WTC11 (cell line): ENCODE results near the gene PCDHGA4.

Source experiments
- ATF1 ChIP-seq: sonication (generic); formaldehyde crosslinking; IDR thresholded peaks from 2 replicates; pipeline ENCODE4 v1.8.1; 2023; ENCODE audit warnings: mild to moderate bottlenecking, moderate library complexity, missing genetic modification reagents
- CBFB ChIP-seq: sonication (generic); formaldehyde crosslinking; IDR thresholded peaks from 2 replicates; pipeline ENCODE4 v1.8.1; 2022; ENCODE audit warnings: mild to moderate bottlenecking, low read depth, missing genetic modification reagents
- HMGXB4 ChIP-seq: sonication (generic); formaldehyde crosslinking; IDR thresholded peaks from 2 replicates; pipeline ENCODE4 v1.8.1; 2023; ENCODE audit warnings: mild to moderate bottlenecking, moderate library complexity, missing genetic modification reagents
- NFATC4 ChIP-seq: fragments of 250-450 bp; sonication (Bioruptor Pico); IDR thresholded peaks from 2 replicates; pipeline ENCODE4 v1.9.0; 2021; ENCODE audit warnings: mild to moderate bottlenecking
- TF ChIP-seq, protein P1 (sequence below): fragments of 200-600 bp; IDR thresholded peaks from 2 replicates; pipeline ENCODE4 v1.8.0; 2022; ENCODE audit warnings: antibody characterized with exemption
- TF ChIP-seq, protein P2 (sequence below): fragments of 250-450 bp; sonication (Bioruptor Pico); IDR thresholded peaks from 2 replicates; pipeline ENCODE4 v1.9.0; 2021; ENCODE audit warnings: moderate library complexity, mild to moderate bottlenecking, inconsistent platforms, borderline replicate concordance

DNA sequence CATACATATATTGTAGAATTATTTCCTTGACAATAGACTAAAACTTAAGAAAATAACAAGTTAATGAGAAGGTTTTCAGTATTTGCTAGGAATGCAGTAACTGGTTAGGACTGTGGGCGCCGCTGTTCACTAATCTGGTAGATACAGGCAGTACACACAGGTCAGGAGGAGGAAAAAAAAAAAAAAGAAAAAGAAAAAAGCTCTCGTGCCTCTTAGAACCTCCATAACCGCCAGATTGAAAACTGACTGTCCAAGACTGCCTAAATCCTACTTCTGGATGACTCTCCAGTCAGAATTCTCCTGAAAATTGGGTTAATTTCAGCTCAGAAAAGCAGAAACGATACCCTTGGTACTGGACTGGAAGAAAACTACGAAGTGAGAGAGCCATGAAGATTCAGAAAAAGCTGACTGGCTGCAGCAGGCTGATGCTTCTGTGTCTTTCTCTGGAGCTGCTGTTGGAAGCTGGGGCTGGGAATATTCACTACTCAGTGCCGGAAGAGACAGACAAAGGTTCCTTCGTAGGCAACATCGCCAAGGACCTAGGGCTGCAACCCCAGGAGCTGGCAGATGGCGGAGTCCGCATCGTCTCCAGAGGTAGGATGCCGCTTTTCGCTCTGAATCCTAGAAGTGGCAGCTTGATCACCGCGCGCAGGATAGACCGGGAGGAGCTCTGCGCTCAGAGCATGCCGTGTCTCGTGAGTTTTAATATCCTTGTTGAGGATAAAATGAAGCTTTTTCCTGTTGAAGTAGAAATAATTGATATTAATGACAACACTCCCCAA, 24.3 kb upstream of the PCDHGA4 start, which contains the start of gene PCDHGA1:
- TF ChIP-seq CBFB (CRISPR knock-in tag) (no peak), HMGXB4 (CRISPR knock-in tag) (no peak), ATF1 (CRISPR knock-in tag) (no peak), NFATC4 (CRISPR knock-in tag) (no peak)
- TF ChIP-seq, protein P1, sequence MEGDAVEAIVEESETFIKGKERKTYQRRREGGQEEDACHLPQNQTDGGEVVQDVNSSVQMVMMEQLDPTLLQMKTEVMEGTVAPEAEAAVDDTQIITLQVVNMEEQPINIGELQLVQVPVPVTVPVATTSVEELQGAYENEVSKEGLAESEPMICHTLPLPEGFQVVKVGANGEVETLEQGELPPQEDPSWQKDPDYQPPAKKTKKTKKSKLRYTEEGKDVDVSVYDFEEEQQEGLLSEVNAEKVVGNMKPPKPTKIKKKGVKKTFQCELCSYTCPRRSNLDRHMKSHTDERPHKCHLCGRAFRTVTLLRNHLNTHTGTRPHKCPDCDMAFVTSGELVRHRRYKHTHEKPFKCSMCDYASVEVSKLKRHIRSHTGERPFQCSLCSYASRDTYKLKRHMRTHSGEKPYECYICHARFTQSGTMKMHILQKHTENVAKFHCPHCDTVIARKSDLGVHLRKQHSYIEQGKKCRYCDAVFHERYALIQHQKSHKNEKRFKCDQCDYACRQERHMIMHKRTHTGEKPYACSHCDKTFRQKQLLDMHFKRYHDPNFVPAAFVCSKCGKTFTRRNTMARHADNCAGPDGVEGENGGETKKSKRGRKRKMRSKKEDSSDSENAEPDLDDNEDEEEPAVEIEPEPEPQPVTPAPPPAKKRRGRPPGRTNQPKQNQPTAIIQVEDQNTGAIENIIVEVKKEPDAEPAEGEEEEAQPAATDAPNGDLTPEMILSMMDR, result peak; percentile 33; the same call in 1 of the 2 replicates
- TF ChIP-seq, protein P2, sequence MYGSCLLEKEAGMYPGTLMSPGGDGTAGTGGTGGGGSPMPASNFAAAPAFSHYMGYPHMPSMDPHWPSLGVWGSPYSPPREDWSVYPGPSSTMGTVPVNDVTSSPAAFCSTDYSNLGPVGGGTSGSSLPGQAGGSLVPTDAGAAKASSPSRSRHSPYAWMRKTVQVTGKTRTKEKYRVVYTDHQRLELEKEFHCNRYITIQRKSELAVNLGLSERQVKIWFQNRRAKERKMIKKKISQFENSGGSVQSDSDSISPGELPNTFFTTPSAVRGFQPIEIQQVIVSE (CRISPR knock-in tag), result no peak
